GM21717 (cell line): ENCODE results near the gene AP1AR.
"Not testable (repeated sequence)": the region's sequence is repeated elsewhere in the genome, so short reads cannot be mapped to it uniquely, and the experiment has no call there.

Experiments
- ATAC-seq: cut with Tn5 transposase; IDR thresholded peaks from one replicate; pipeline ENCODE4 v1.9.1; 2021; ENCODE audit warnings: mild to moderate bottlenecking, moderate library complexity; ENCODE audit not compliant: unreplicated experiment

The AP1AR gene

GRCh38 chr4:112277705-112278448, 46.3 kb downstream of the AP1AR start:
- ATAC-seq, result no peak

GRCh38 chr4:112279025-112279881, 47.7 kb downstream of the AP1AR start:
- peak; percentile 61 for ATAC-seq

GRCh38 chr4:112279882-112280315, 48.3 kb downstream of the AP1AR start:
- peak; percentile 27 for ATAC-seq

GRCh38 chr4:112280386-112281056, 48.9 kb downstream of the AP1AR start:
- ATAC-seq, result no peak

- ATAC-seq, result not testable (repeated sequence)
Observed at GRCh38 chr4:112281895-112282398, 50.4 kb downstream of the AP1AR start.

GRCh38 chr4:112282860-112283667, 51.5 kb downstream of the AP1AR start:
- no peak for ATAC-seq

GRCh38 chr4:112284166-112284565, 52.6 kb downstream of the AP1AR start:
- ATAC-seq, result no peak

GRCh38 chr4:112284662-112285411, 53.2 kb downstream of the AP1AR start:
- no peak for ATAC-seq

- peak; percentile 24 for ATAC-seq
Observed at GRCh38 chr4:112287258-112287989, 55.8 kb downstream of the AP1AR start.

GRCh38 chr4:112288455-112288854, 56.9 kb downstream of the AP1AR start:
- ATAC-seq, result peak; percentile 28

- ATAC-seq, result no peak
Observed at GRCh38 chr4:112289407-112290253, 58.0 kb downstream of the AP1AR start.

GRCh38 chr4:112290341-112290740, 58.8 kb downstream of the AP1AR start:
- peak; percentile 26 for ATAC-seq

- peak; percentile 89 for ATAC-seq
Observed at GRCh38 chr4:112296949-112297880, 65.6 kb downstream of the AP1AR start, which contains the start of gene ALPK1. Gene ALPK1 (plus strand): TSS chr4:112297369.

- ATAC-seq, result no peak
Observed at GRCh38 chr4:112299721-112300120, 68.1 kb downstream of the AP1AR start.

GRCh38 chr4:112302320-112303274, 71.0 kb downstream of the AP1AR start:
- ATAC-seq, result peak; percentile 83

GRCh38 chr4:112305477-112305876, 73.9 kb downstream of the AP1AR start:
- ATAC-seq, result not testable (repeated sequence)
